Skeletal muscle tissue (tissue), 4 donors: ENCODE data around the gene NPBWR2. TPM values are rescaled to one million over a fixed set of nuclear protein-coding genes. Genes with fewer than 3 reads are reported as not detected.

ENCODE experiments used
- H3K27ac ChIP-seq: one replicate; pipeline ENCODE4 v1.7.0; 2013; ENCODE audit warnings: mild to moderate bottlenecking, low read depth, low read length, inconsistent platforms
- H3K27me3 ChIP-seq, 3 donors: one replicate each; pipeline ENCODE4 v1.7.0; 2013; ENCODE audit warnings: low read length in 3 of 3; ENCODE audit not compliant: control insufficient read depth in 3 of 3, insufficient read depth in 3 of 3
- H3K36me3 ChIP-seq, 3 donors: one replicate each; pipeline ENCODE4 v1.7.0; 2013; ENCODE audit warnings: low read length in 3 of 3; ENCODE audit not compliant: control insufficient read depth in 3 of 3, insufficient read depth in 3 of 3
- H3K4me1 ChIP-seq, 3 donors: one replicate each; pipeline ENCODE4 v1.7.0; 2013; ENCODE audit warnings: low read length in 3 of 3, mild to moderate bottlenecking in 3 of 3; ENCODE audit not compliant: control insufficient read depth in 3 of 3, insufficient read depth in 3 of 3
- H3K4me3 ChIP-seq, 3 donors: one replicate each; pipeline ENCODE4 v1.7.0; 2013; ENCODE audit warnings: low read length in 3 of 3
- H3K9ac ChIP-seq, 3 donors: one replicate each; pipeline ENCODE4 v1.7.0; 2013; ENCODE audit warnings: low read length in 3 of 3, mild to moderate bottlenecking in 3 of 3, moderate library complexity in 2 of 3, low read depth in 1 of 3
- H3K9me3 ChIP-seq, 3 donors: one replicate each; pipeline ENCODE4 v1.7.0; 2013; ENCODE audit warnings: low read length in 3 of 3; ENCODE audit not compliant: control insufficient read depth in 3 of 3
- total RNA-seq: library from RNA; depleted of rRNA; stranded (reverse); fragments of >200 nt; gene quantifications from one replicate; pipeline ENCODE4 v1.2.3, GENCODE V29; 2014
- donor health status: Osteomylitis.

NPBWR2 gene
- total RNA-seq, 1 donor from 2014 or later, result not detected

- no peak overlapping the region for H3K4me3 ChIP-seq
Observed at GRCh38 chr20:64102647-64103354, 4.6 kb downstream of the NPBWR2 start.

DNA sequence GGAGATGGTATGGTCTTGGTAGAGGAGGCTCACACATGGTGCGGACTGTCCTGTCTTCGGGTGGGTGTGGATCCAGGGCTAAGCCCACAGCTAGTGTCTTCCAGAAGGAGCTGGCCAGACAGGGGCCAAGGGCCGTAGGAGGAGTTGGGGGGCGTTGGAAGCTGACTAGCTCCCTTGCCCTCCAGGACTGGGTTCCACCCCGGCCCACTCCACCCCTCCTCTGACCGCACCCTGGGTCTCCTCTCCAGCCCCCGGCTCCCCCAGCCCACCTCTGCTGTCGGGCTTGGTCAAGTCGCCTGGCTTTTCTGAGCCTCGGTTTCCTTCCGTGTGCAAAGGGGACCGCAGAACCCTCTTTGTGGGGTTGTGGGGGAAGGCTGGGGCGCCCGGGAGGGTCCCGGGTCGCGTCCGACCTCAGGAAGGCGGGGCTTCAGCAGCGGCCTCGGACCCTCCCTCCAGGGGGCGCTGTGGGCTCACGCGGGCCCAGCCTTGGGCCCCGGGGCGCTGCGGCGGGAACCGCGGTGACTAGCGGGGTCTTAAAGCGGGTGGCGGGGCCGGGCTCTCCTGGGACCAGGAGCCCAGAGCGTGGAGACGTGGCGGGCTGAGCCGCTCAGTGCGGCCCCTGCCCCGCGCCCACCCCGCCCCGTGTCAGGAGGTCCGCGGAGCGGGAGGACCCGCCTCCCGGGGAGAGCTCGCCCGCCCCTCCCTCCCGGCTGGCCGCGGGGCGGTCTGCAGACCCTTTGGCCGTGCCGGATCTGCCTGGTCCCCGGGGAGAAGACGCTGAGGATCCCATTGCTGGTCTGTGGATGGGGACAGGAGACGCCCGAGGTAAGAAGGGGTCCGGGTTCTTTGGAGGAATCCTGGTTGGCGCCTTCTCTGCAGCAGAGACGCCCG, 5.4 kb downstream of the NPBWR2 start:
- no peaks in the 10 kb centered on the region for H3K9me3 ChIP-seq
- no peak overlapping the region for H3K27ac ChIP-seq
- peaks cover 62 to 81% (median 67%) of the 10 kb centered on the region in 3 donors for H3K27me3 ChIP-seq
- H3K36me3 ChIP-seq, result no peaks in the 10 kb centered on the region
- no peak overlapping the region for H3K9ac ChIP-seq
- H3K4me3 ChIP-seq, result no peak overlapping the region
- H3K4me1 ChIP-seq, result peaks cover 0 to 4% (median 0%) of the 10 kb centered on the region in 3 donors

More at GRCh38 chr20:64102647-64103354, 4.6 kb downstream of the NPBWR2 start:
- peaks cover 66 to 76% (median 73%) of the 10 kb centered on the region in 3 donors for H3K27me3 ChIP-seq
- no peaks in the 10 kb centered on the region for H3K36me3 ChIP-seq
- peaks cover 0 to 4% (median 0%) of the 10 kb centered on the region in 3 donors for H3K4me1 ChIP-seq
- H3K9me3 ChIP-seq, result no peaks in the 10 kb centered on the region
- H3K27ac ChIP-seq, result no peak overlapping the region
- no peak overlapping the region for H3K9ac ChIP-seq

DNA sequence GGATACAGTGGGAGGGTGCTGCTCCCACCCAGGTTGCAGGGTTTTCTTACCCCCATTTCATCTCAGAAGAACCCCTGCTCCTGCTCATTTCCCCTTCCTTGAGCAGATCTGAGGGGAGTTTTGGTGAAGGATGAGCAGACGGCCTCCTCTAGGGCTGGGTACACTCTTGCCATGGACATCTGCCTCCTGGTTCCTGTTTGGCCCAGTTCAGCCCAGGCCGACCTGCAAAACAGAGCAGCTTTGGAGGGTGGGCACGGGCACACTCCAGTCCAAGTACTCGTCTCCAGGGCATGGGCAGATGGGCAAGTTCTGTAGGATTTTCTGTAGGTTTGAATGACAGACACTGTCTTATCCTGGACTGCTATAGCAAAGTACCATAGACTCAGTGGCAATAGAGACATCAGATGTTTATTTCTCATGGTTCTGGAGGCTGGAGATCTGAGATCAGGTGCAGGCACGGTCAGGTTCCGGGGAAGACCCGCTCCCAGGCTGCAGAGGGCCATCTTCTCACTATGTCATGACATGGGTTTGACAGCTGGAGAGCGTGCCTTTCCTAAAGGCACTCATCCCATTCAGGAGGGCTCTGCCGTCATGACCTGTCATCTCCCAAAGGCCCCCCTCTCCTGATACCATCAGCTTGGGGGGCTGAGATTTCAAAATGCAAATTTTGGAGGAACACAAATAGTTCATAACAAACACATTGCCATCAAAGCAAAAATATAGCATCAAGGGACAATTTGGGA, 6.2 kb downstream of the NPBWR2 start:
- no peak overlapping the region for H3K4me3 ChIP-seq
- no peaks in the 10 kb centered on the region for H3K36me3 ChIP-seq
- no peak overlapping the region for H3K27ac ChIP-seq
- H3K9me3 ChIP-seq, result no peaks in the 10 kb centered on the region
- H3K4me1 ChIP-seq, result peaks cover 0 to 4% (median 0%) of the 10 kb centered on the region in 3 donors
- no peak overlapping the region for H3K9ac ChIP-seq
- H3K27me3 ChIP-seq, result peaks cover 59 to 77% (median 60%) of the 10 kb centered on the region in 3 donors

- no peaks in the 10 kb centered on the region for H3K9me3 ChIP-seq
- no peak overlapping the region for H3K9ac ChIP-seq
- H3K4me1 ChIP-seq, result peaks cover 0 to 4% (median 0%) of the 10 kb centered on the region in 3 donors
- H3K4me3 ChIP-seq, result no peak overlapping the region
- peaks cover 56 to 78% (median 60%) of the 10 kb centered on the region in 3 donors for H3K27me3 ChIP-seq
- no peaks in the 10 kb centered on the region for H3K36me3 ChIP-seq
- H3K27ac ChIP-seq, result no peak overlapping the region
Observed at GRCh38 chr20:64100566-64100888, 6.8 kb downstream of the NPBWR2 start.

GRCh38 chr20:64099880-64100565, 7.3 kb downstream of the NPBWR2 start:
- Histone ChIP-seq H3K4me1 (peaks cover 0 to 4% (median 0%) of the 10 kb centered on the region in 3 donors), H3K36me3 (no peaks in the 10 kb centered on the region), H3K4me3 (no peak overlapping the region), H3K9ac (no peak overlapping the region), H3K27me3 (peaks cover 53 to 77% (median 61%) of the 10 kb centered on the region in 3 donors), H3K27ac (no peak overlapping the region), H3K9me3 (no peaks in the 10 kb centered on the region)

GRCh38 chr20:64099086-64099786, 8.1 kb downstream of the NPBWR2 start:
- Histone ChIP-seq H3K27ac (no peak overlapping the region), H3K9ac (no peak overlapping the region), H3K4me1 (peaks cover 0 to 4% (median 0%) of the 10 kb centered on the region in 3 donors), H3K4me3 (no peak overlapping the region), H3K27me3 (peaks cover 49 to 75% (median 58%) of the 10 kb centered on the region in 3 donors), H3K36me3 (no peaks in the 10 kb centered on the region), H3K9me3 (no peaks in the 10 kb centered on the region)

DNA sequence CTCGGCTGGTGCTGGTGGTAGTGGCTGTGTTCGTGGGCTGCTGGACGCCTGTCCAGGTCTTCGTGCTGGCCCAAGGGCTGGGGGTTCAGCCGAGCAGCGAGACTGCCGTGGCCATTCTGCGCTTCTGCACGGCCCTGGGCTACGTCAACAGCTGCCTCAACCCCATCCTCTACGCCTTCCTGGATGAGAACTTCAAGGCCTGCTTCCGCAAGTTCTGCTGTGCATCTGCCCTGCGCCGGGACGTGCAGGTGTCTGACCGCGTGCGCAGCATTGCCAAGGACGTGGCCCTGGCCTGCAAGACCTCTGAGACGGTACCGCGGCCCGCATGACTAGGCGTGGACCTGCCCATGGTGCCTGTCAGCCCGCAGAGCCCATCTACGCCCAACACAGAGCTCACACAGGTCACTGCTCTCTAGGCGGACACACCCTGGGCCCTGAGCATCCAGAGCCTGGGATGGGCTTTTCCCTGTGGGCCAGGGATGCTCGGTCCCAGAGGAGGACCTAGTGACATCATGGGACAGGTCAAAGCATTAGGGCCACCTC, 8.8 kb downstream of the NPBWR2 start:
- peaks cover 42 to 68% (median 52%) of the 10 kb centered on the region in 3 donors for H3K27me3 ChIP-seq

GRCh38 chr20:64096535-64096934, 10.8 kb downstream of the NPBWR2 start:
- no peak overlapping the region for H3K9ac ChIP-seq
- no peak overlapping the region for H3K27ac ChIP-seq
- H3K9me3 ChIP-seq, result no peaks in the 10 kb centered on the region
- H3K27me3 ChIP-seq, result peaks cover 24 to 66% (median 42%) of the 10 kb centered on the region in 3 donors
- no peaks in the 10 kb centered on the region for H3K36me3 ChIP-seq
- H3K4me1 ChIP-seq, result peaks cover 0 to 2% (median 0%) of the 10 kb centered on the region in 3 donors
- no peak overlapping the region for H3K4me3 ChIP-seq

More for the DNA sequence above, 8.8 kb downstream of the NPBWR2 start:
- H3K27ac ChIP-seq, result no peak overlapping the region
- no peak overlapping the region for H3K4me3 ChIP-seq
- no peaks in the 10 kb centered on the region for H3K9me3 ChIP-seq
- H3K4me1 ChIP-seq, result peaks cover 0 to 4% (median 0%) of the 10 kb centered on the region in 3 donors
- H3K9ac ChIP-seq, result no peak overlapping the region
- H3K36me3 ChIP-seq, result no peaks in the 10 kb centered on the region
